ENCODE measurements around the gene TNS3. TPM values are rescaled to one million over a fixed set of nuclear protein-coding genes. Genes with fewer than 3 reads are reported as not detected.
A peak's percentile ranks its signal among the peaks of the same experiment; 100 is the strongest.

TNS3 gene
- total RNA-seq, 1 experiment from 2014 or later, result 147 TPM

- DNase-seq (ENCODE audit: low spot score), result no peak
Measured at GRCh38 chr7:47540387-47541350, 41.2 kb downstream of the TNS3 start.

- no peak for DNase-seq (ENCODE audit: low spot score)
Measured at GRCh38 chr7:47540053-47540386, 41.9 kb downstream of the TNS3 start.

GRCh38 chr7:47539398-47540052, 42.4 kb downstream of the TNS3 start:
- DNase-seq (ENCODE audit: low spot score), result peak; percentile 84

GRCh38 chr7:47538846-47539311, 43.0 kb downstream of the TNS3 start:
- DNase-seq (ENCODE audit: low spot score), result no peak

DNA sequence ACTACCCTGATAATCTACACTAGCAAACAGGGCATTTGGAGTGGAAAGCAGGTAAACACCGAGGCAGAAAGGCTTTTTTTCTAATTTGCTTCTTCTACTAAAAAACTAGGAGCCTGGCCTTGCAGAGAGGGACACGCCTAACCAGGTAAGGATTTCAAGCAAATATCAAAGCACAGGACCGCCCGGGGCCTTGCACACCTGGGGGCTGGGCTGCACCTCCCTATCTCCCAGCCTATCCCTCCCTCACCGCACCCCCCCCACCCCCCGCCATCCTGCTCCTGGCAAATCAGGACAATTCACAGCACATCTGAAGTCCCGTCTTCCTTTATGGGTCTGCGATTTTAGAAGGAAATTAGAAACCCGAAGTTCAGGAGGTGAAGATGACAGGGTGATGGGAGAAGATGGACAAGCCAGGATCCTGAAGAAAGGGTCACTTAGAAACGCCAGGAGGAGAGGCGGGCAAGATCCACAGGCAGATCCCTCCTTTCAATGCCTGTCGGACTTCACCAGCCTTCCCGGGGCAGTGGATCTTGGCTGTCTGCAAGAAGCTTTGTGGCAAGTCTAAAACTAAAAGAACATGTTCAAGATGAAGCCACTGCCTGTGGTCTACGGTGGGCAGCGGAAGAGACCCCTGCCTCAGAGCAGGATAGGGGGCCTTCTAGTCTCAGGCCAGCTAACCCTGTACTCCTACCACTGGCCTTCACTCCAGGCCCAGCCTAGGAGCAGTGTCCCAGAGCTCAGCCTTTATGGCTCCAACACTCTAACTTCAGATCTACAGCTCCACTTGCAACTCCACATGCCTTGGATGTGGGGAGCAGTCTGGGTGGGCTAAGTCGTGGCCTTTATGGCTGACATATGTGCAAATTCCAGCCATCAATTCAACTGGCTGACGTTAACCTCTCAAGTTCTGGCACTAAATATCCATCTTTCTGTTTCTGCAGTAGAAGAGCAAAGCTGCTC, 43.9 kb downstream of the TNS3 start:
- DNase-seq (ENCODE audit: low spot score), result no peak

GRCh38 chr7:47536661-47537611, 45.0 kb downstream of the TNS3 start:
- DNase-seq (ENCODE audit: low spot score), result peak; percentile 86

GRCh38 chr7:47535704-47536628, 45.9 kb downstream of the TNS3 start:
- peak; percentile 64 for DNase-seq (ENCODE audit: low spot score)

- peak; percentile 60 for DNase-seq (ENCODE audit: low spot score)
Measured at GRCh38 chr7:47535035-47535703, 46.7 kb downstream of the TNS3 start.

- peak; percentile 87 for DNase-seq (ENCODE audit: low spot score)
Measured at GRCh38 chr7:47534322-47535034, 47.4 kb downstream of the TNS3 start.

- no peak for DNase-seq (ENCODE audit: low spot score)
Measured at GRCh38 chr7:47531584-47532492, 50.1 kb downstream of the TNS3 start.

GRCh38 chr7:47529826-47530555, 51.9 kb downstream of the TNS3 start:
- no peak for DNase-seq (ENCODE audit: low spot score)

- DNase-seq (ENCODE audit: low spot score), result no peak
Measured at GRCh38 chr7:47529405-47529804, 52.5 kb downstream of the TNS3 start.

DNA sequence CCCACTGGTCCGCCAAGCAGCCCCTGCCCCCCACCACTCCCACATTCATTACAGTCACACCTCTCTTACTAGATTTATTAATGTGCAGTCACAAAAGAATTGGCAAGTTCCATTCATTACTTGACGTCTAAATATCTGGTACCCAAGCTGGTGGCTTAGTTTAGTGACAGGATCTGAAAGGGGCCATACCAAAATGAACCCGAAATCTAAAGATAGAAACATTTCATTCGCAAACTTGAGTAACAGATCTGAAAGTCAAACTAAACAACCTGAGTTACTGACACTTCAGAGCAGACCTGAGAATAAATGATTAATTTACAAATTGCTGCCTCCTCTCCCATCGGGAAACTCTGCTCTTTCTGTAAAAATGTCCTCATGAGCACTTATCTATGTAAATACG, 53.4 kb downstream of the TNS3 start:
- DNase-seq (ENCODE audit: low spot score), result no peak

DNA sequence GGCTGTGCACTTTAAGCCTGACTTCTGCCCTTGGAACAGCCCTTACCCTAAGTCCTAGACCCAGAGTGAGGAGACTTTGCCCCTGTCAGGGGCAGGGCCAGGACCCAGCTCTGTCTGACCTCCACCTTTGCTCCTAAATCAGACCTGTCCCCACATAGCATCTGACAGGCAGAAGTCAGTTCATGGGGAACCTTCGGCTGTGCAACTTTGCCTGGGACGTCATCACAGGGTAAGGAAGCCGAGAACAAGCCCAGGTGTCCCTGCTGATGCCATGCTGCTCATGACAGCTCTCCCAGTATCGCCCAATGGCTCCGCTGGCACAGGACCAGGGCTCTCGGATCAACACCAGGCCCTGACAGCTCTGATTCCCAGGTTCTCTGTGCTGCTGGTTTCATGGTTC, 55.4 kb downstream of the TNS3 start:
- DNase-seq (ENCODE audit: low spot score), result no peak

GRCh38 chr7:47525066-47525623, 56.8 kb downstream of the TNS3 start:
- no peak for DNase-seq (ENCODE audit: low spot score)

DNA sequence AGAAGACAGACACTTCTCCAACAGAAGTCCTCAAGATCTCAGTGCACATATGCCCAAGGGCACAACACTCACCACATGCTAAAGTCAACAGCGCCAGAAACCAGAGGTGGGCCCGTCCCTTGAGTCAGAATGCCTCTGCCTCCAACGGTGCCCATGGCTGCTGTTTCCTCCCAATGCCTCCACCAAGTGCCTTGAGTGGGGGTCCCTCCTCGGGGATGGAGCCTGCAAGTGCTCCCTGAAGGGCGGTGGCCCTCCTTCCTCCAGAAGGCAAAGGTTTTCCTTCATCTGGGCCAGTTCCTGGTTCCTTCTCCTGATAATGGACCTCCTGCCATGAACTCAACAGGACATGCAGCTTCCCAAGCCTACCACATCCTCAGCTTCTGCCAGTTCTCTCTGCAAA, 58.5 kb downstream of the TNS3 start:
- DNase-seq (ENCODE audit: low spot score), result no peak
